Embryonic facial prominence (tissue), 1 donor: ENCODE data around the gene IL4I1.

Source experiments
- DNase-seq: peaks from one replicate; pipeline ENCODE4 v3.0.0-alpha.2; 2016; ENCODE audit errors: extremely low spot score

Gene IL4I1

GRCh38 chr19:49924004-49924880, 27.6 kb upstream of the IL4I1 start:
- DNase-seq: no peak

GRCh38 chr19:49923055-49924003, 26.6 kb upstream of the IL4I1 start:
- DNase-seq: no peak

GRCh38 chr19:49921871-49922795, 25.4 kb upstream of the IL4I1 start:
- DNase-seq: no peak

- no peak for DNase-seq
Observed at GRCh38 chr19:49920624-49921363, 24.1 kb upstream of the IL4I1 start.

- no peak for DNase-seq
Observed at GRCh38 chr19:49918089-49918488, 21.4 kb upstream of the IL4I1 start.

GRCh38 chr19:49916839-49917733, 20.4 kb upstream of the IL4I1 start:
- DNase-seq: no peak

GRCh38 chr19:49915271-49915670, 18.6 kb upstream of the IL4I1 start:
- DNase-seq: no peak

GRCh38 chr19:49913720-49914119, 17.0 kb upstream of the IL4I1 start:
- DNase-seq: no peak

GRCh38 chr19:49912965-49913685, 16.4 kb upstream of the IL4I1 start:
- no peak for DNase-seq

- DNase-seq: no peak
Observed at GRCh38 chr19:49911381-49912145, 14.9 kb upstream of the IL4I1 start.

GRCh38 chr19:49910179-49910578, 13.5 kb upstream of the IL4I1 start:
- no peak for DNase-seq

- DNase-seq: no peak
Observed at GRCh38 chr19:49908480-49909420, 12.1 kb upstream of the IL4I1 start.

- DNase-seq: no peak
Observed at GRCh38 chr19:49907745-49908446, 11.2 kb upstream of the IL4I1 start.

GRCh38 chr19:49906879-49907564, 10.3 kb upstream of the IL4I1 start:
- no peak for DNase-seq

- DNase-seq: no peak
Observed at GRCh38 chr19:49904136-49904535, 7.4 kb upstream of the IL4I1 start.
